WTC11 (cell line): ENCODE results near the gene TFF3.

ENCODE experiments used
- ARID4B ChIP-seq: sonication (generic); formaldehyde crosslinking; IDR thresholded peaks from 2 replicates; pipeline ENCODE4 v1.8.0; 2023; ENCODE audit warnings: missing genetic modification reagents, mild to moderate bottlenecking, borderline replicate concordance
- ELF4 ChIP-seq: sonication (generic); formaldehyde crosslinking; IDR thresholded peaks from 2 replicates; pipeline ENCODE4 v1.8.1; 2022; ENCODE audit warnings: low read depth, mild to moderate bottlenecking, moderate library complexity, missing genetic modification reagents
- ESRRA ChIP-seq: sonication (generic); formaldehyde crosslinking; IDR thresholded peaks from 2 replicates; pipeline ENCODE4 v1.8.1; 2022; ENCODE audit warnings: mild to moderate bottlenecking, missing genetic modification reagents, borderline replicate concordance
- RORB ChIP-seq: fragments of 250-450 bp; sonication (Bioruptor Pico); IDR thresholded peaks from 2 replicates; pipeline ENCODE4 v1.9.0; 2021; ENCODE audit warnings: mild to moderate bottlenecking
- SMAD4 ChIP-seq: sonication (generic); formaldehyde crosslinking; IDR thresholded peaks from 2 replicates; pipeline ENCODE4 v1.8.0; 2022; ENCODE audit warnings: mild to moderate bottlenecking, missing genetic modification reagents
- SP1 ChIP-seq: sonication (generic); formaldehyde crosslinking; conservative IDR thresholded peaks from 2 replicates; pipeline ENCODE4 v1.8.1; 2022; ENCODE audit warnings: missing genetic modification reagents
- STAT6 ChIP-seq: sonication (generic); formaldehyde crosslinking; conservative IDR thresholded peaks from 2 replicates; pipeline ENCODE4 v1.8.1; 2023; ENCODE audit warnings: mild to moderate bottlenecking, low read depth, missing genetic modification reagents, moderate library complexity
- ZNF263 ChIP-seq: sonication (generic); formaldehyde crosslinking; IDR thresholded peaks from 2 replicates; pipeline ENCODE4 v1.8.1; 2022; ENCODE audit warnings: low read depth, mild to moderate bottlenecking, moderate library complexity, missing genetic modification reagents
- ZNF512 ChIP-seq: sonication (generic); formaldehyde crosslinking; IDR thresholded peaks from 2 replicates; pipeline ENCODE4 v1.8.1; 2022; ENCODE audit warnings: missing genetic modification reagents, borderline replicate concordance
- TF ChIP-seq, protein P1 (sequence below): sonication (generic); formaldehyde crosslinking; IDR thresholded peaks from 2 replicates; pipeline ENCODE4 v1.8.1; 2022; ENCODE audit warnings: low read depth, missing genetic modification reagents, borderline replicate concordance
- TF ChIP-seq, protein P2 (sequence below): fragments of 200-600 bp; IDR thresholded peaks from 2 replicates; pipeline ENCODE4 v1.8.0; 2022; ENCODE audit warnings: antibody characterized with exemption

DNA sequence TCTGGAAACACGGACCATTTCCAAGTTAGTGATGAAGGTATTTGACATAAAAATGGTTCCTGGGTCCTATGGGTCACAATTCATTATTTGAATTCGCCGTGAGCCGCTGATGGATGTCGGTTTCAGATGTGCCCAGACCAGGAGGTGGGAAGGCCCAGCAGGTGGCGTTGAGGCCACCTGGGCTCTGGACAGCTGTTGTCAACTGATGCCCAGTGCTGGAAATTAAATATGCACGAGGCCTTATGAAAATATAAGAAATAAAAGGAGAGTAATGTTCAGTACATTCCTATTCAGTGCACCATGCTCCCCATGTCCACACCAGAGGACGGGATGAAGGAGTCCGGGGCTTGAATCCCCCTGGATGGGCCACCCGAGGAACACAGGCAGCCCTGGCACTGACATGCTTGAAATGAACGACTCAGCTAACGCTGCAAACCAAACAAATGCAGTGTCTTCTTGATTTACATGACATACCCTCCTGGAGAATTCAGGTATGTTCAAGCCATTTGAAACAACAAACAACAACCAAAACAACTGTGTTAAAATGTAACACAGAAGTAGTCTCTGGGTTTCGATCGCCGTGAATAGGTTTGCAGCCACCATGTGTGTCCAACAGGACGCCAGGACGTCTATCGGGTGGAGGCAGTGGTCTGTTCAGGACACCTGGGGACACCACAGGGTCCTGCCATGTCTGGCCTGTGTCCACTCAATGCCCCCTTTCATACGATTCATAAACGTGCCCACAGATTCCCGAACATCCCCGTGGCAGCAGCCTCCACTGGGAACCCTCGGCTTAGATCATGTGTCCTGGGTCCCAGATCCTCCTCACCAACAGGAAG is 6.1 kb downstream of the TFF3 start:
- TF ChIP-seq, protein P1, sequence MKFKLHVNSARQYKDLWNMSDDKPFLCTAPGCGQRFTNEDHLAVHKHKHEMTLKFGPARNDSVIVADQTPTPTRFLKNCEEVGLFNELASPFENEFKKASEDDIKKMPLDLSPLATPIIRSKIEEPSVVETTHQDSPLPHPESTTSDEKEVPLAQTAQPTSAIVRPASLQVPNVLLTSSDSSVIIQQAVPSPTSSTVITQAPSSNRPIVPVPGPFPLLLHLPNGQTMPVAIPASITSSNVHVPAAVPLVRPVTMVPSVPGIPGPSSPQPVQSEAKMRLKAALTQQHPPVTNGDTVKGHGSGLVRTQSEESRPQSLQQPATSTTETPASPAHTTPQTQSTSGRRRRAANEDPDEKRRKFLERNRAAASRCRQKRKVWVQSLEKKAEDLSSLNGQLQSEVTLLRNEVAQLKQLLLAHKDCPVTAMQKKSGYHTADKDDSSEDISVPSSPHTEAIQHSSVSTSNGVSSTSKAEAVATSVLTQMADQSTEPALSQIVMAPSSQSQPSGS: no peak
- TF ChIP-seq, protein P2, sequence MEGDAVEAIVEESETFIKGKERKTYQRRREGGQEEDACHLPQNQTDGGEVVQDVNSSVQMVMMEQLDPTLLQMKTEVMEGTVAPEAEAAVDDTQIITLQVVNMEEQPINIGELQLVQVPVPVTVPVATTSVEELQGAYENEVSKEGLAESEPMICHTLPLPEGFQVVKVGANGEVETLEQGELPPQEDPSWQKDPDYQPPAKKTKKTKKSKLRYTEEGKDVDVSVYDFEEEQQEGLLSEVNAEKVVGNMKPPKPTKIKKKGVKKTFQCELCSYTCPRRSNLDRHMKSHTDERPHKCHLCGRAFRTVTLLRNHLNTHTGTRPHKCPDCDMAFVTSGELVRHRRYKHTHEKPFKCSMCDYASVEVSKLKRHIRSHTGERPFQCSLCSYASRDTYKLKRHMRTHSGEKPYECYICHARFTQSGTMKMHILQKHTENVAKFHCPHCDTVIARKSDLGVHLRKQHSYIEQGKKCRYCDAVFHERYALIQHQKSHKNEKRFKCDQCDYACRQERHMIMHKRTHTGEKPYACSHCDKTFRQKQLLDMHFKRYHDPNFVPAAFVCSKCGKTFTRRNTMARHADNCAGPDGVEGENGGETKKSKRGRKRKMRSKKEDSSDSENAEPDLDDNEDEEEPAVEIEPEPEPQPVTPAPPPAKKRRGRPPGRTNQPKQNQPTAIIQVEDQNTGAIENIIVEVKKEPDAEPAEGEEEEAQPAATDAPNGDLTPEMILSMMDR: no peak
- TF ChIP-seq ESRRA (CRISPR knock-in tag) (no peak), STAT6 (CRISPR knock-in tag) (no peak), ZNF263 (CRISPR knock-in tag) (no peak), RORB (CRISPR knock-in tag) (no peak), ARID4B (CRISPR knock-in tag) (no peak), SP1 (no peak), ZNF512 (CRISPR knock-in tag) (no peak), SMAD4 (no peak), ELF4 (CRISPR knock-in tag) (no peak)
